ENCODE data around the gene NPHP1. TPM values are rescaled to one million over a fixed set of nuclear protein-coding genes. Genes with fewer than 3 reads are reported as not detected.

NPHP1 gene
- total RNA-seq, 1 experiment from 2014 or later, result 4.7 TPM

DNA sequence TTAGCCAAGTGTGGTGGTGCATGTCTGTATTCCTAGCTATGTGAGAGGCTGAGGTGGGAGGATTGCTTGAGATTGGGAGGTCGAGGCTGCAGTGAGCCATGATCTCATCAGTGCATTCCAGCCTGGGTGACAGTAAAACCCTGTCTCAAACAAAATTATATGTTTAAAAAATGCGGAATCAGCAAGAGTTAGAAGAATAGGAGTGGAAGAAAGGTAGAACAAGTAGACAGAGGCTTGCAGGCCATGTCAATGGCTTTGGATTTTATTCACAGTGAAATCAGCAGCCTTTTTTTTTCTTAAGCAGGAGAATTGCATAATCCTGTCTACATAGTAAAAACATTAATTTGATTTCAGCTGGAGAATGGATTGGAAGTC, 15.4 kb upstream of the NPHP1 start:
- no peak overlapping the region for H2AFZ ChIP-seq (ENCODE audit: low read depth, low read length, poor library complexity, severe bottlenecking)
- no peak overlapping the region for H3K9ac ChIP-seq (ENCODE audit: low read length)
- no TSS peak for BruUV-seq (replicated peaks)
- ChIA-PET RAD21 (ENCODE audit: low non-redundant PET in 1 of 2, low total read pairs in 2 of 2, uncharacterized antibody in 2 of 2, unreplicated experiment in 2 of 2) (no interaction called here), POLR2A (no interaction called here), CTCF (no interaction called here)
- intact Hi-C loops (cut with micrococcal nuclease), result no loop called here
- no peaks in the 10 kb centered on the region for H3K9me3 ChIP-seq (ENCODE audit: control insufficient read depth in 1 of 2, insufficient read depth in 1 of 2, low read depth in 1 of 2, low read length in 2 of 2)
- no peaks in the 10 kb centered on the region for H3K79me2 ChIP-seq (ENCODE audit: insufficient read depth, low read length)
- H3K36me3 ChIP-seq (ENCODE audit: control insufficient read depth in 1 of 2, insufficient read depth in 2 of 2, low read length in 2 of 2), result no peaks in the 10 kb centered on the region
- H4K20me1 ChIP-seq (ENCODE audit: insufficient read depth), result no peaks in the 10 kb centered on the region
- ATAC-seq, result no peak
- no peaks in the 10 kb centered on the region for H3K4me1 ChIP-seq (ENCODE audit: control insufficient read depth in 1 of 2, insufficient read depth in 2 of 2, low read length in 2 of 2)
- H3K4me3 ChIP-seq (replicated peaks in 1 of 2; ENCODE audit: low read depth in 1 of 2, low read length in 2 of 2), result no peak overlapping the region
- no peak for DNase-seq (ENCODE audit: low read depth, low spot score)
- H3K27ac ChIP-seq (ENCODE audit: low read depth, low read length), result no peak overlapping the region
- H3K9me2 ChIP-seq (ENCODE audit: insufficient read depth), result no peaks in the 10 kb centered on the region
- no peak for TF ChIP-seq ELF1 (IDR thresholded peaks at IDR 0.05; ENCODE audit: borderline replicate concordance, low read depth)
- no peak overlapping the region for H3K4me2 ChIP-seq (ENCODE audit: low read length)
- no peaks in the 10 kb centered on the region for H3K27me3 ChIP-seq (ENCODE audit: insufficient read depth, low read length)

DNA sequence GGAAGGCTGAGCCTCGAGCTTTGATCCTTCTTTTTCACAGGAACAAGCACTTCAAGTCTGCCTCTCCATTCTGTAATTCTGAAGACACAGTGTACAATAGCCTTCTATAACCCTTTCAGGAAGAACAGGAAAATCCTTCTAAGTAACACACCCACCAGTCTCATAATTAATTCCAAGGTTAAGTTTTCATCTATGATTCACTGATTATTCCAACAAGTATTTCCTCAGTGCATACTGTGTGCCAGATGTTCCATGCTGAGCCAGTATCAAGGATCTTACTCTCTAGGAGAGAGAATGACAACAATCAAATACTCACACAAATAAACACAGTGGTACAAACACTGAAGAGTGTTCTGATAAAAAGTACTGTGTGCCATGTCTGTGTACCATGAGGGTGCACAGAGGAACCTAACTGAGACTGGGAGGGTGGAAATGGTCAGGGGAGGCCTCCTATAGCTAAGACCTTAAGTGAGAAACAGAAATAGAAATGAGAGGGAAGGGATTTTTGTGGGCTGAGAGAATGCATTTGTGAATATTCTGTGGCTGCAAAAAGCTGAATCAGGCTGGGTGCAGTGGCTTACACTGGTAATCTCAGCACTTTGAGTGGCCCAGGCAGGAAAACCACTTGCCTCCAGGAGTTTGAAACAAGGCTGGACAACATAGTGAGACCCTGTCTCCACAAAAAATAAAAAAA, 14.8 kb upstream of the NPHP1 start:
- Histone ChIP-seq H3K27me3 (ENCODE audit: insufficient read depth, low read length) (no peaks in the 10 kb centered on the region), H3K36me3 (ENCODE audit: control insufficient read depth in 1 of 2, insufficient read depth in 2 of 2, low read length in 2 of 2) (no peaks in the 10 kb centered on the region), H3K4me3 (replicated peaks in 1 of 2; ENCODE audit: low read depth in 1 of 2, low read length in 2 of 2) (no peak overlapping the region), H3K79me2 (ENCODE audit: insufficient read depth, low read length) (no peaks in the 10 kb centered on the region), H3K9ac (ENCODE audit: low read length) (no peak overlapping the region), H2AFZ (ENCODE audit: low read depth, low read length, poor library complexity, severe bottlenecking) (no peak overlapping the region), H3K9me3 (ENCODE audit: control insufficient read depth in 1 of 2, insufficient read depth in 1 of 2, low read depth in 1 of 2, low read length in 2 of 2) (no peaks in the 10 kb centered on the region), H3K4me1 (ENCODE audit: control insufficient read depth in 1 of 2, insufficient read depth in 2 of 2, low read length in 2 of 2) (no peaks in the 10 kb centered on the region), H3K4me2 (ENCODE audit: low read length) (no peak overlapping the region), H3K27ac (ENCODE audit: low read depth, low read length) (no peak overlapping the region), H3K9me2 (ENCODE audit: insufficient read depth) (no peaks in the 10 kb centered on the region), H4K20me1 (ENCODE audit: insufficient read depth) (no peaks in the 10 kb centered on the region)
- ChIA-PET POLR2A (no interaction called here), CTCF (no interaction called here), RAD21 (ENCODE audit: low non-redundant PET in 1 of 2, low total read pairs in 2 of 2, uncharacterized antibody in 2 of 2, unreplicated experiment in 2 of 2) (no interaction called here)
- TF ChIP-seq RAD21 (IDR thresholded peaks at IDR 0.05; ENCODE audit: low read depth), result no peak
- TF ChIP-seq TCF7L2 (IDR thresholded peaks at IDR 0.05; ENCODE audit: borderline replicate concordance, extremely low read depth, insufficient read depth, insufficient read length), result no peak
- TF ChIP-seq CBX3 (IDR thresholded peaks at IDR 0.05; ENCODE audit: low read depth), result no peak
- TF ChIP-seq, protein P1, sequence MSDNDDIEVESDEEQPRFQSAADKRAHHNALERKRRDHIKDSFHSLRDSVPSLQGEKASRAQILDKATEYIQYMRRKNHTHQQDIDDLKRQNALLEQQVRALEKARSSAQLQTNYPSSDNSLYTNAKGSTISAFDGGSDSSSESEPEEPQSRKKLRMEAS (IDR thresholded peaks at IDR 0.05), result no peak
- TF ChIP-seq SIN3A (IDR thresholded peaks at IDR 0.05; ENCODE audit: low read depth), result no peak
- no peak for TF ChIP-seq EGR1 (IDR thresholded peaks at IDR 0.05; ENCODE audit: low read depth)
- TF ChIP-seq CEBPB (IDR thresholded peaks at IDR 0.05; ENCODE audit: low read depth), result no peak
- TF ChIP-seq SP1 (IDR thresholded peaks at IDR 0.05; ENCODE audit: low read depth), result no peak
- TF ChIP-seq ELF1 (IDR thresholded peaks at IDR 0.05; ENCODE audit: borderline replicate concordance, low read depth), result no peak
- no peak for TF ChIP-seq YY1 (IDR thresholded peaks at IDR 0.05; ENCODE audit: extremely low read depth, insufficient replicate concordance, low read depth, low read length)
- no peak for TF ChIP-seq POLR2A (IDR thresholded peaks at IDR 0.05; ENCODE audit: borderline replicate concordance, extremely low read depth, insufficient read depth, insufficient read length)
- TF ChIP-seq, protein P2, sequence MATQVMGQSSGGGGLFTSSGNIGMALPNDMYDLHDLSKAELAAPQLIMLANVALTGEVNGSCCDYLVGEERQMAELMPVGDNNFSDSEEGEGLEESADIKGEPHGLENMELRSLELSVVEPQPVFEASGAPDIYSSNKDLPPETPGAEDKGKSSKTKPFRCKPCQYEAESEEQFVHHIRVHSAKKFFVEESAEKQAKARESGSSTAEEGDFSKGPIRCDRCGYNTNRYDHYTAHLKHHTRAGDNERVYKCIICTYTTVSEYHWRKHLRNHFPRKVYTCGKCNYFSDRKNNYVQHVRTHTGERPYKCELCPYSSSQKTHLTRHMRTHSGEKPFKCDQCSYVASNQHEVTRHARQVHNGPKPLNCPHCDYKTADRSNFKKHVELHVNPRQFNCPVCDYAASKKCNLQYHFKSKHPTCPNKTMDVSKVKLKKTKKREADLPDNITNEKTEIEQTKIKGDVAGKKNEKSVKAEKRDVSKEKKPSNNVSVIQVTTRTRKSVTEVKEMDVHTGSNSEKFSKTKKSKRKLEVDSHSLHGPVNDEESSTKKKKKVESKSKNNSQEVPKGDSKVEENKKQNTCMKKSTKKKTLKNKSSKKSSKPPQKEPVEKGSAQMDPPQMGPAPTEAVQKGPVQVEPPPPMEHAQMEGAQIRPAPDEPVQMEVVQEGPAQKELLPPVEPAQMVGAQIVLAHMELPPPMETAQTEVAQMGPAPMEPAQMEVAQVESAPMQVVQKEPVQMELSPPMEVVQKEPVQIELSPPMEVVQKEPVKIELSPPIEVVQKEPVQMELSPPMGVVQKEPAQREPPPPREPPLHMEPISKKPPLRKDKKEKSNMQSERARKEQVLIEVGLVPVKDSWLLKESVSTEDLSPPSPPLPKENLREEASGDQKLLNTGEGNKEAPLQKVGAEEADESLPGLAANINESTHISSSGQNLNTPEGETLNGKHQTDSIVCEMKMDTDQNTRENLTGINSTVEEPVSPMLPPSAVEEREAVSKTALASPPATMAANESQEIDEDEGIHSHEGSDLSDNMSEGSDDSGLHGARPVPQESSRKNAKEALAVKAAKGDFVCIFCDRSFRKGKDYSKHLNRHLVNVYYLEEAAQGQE (IDR thresholded peaks at IDR 0.05; ENCODE audit: low read depth), result no peak
- no peak for TF ChIP-seq ZNF274 (IDR thresholded peaks at IDR 0.05; ENCODE audit: low read depth, low read length)
- TF ChIP-seq JUND (IDR thresholded peaks at IDR 0.05), result no peak
- TF ChIP-seq EZH2 (IDR thresholded peaks at IDR 0.05), result no peak
- TF ChIP-seq, protein P3, sequence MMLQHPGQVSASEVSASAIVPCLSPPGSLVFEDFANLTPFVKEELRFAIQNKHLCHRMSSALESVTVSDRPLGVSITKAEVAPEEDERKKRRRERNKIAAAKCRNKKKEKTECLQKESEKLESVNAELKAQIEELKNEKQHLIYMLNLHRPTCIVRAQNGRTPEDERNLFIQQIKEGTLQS (IDR thresholded peaks at IDR 0.05), result no peak
- no peak for DNase-seq (ENCODE audit: low read depth, low spot score)
- intact Hi-C loops (cut with micrococcal nuclease), result no loop called here
- no peak for ATAC-seq
- BruUV-seq (replicated peaks), result no TSS peak
